Panc1 (cell line): ENCODE data around the gene ADCY9.

Source experiments
- CTCF ChIP-seq: fragments of 450-650 bp; IDR thresholded peaks from 2 replicates; pipeline ENCODE4 v1.5.1; 2017; ENCODE audit warnings: mild to moderate bottlenecking
- REST ChIP-seq, 2 experiments: IDR thresholded peaks; 2 replicates each; pipeline ENCODE4 v1.6.1; 2011 to 2012; ENCODE audit warnings: low read depth in 2 of 2, control low read depth in 1 of 2, low read length in 1 of 2, mild to moderate bottlenecking in 1 of 2, moderate library complexity in 1 of 2; ENCODE audit not compliant: insufficient read depth in 1 of 2

GRCh38 chr16:4025428-4025827 lies 90.8 kb downstream of the ADCY9 start:
- TF ChIP-seq CTCF (no peak), REST (IDR thresholded peaks at IDR 0.05; ENCODE audit: insufficient read depth in 1 of 2, low read depth in 2 of 2, low read length in 1 of 2) (no peak)
